Gastroesophageal sphincter (tissue), 4 donors: Measurements from ENCODE around the gene PPP2R3C. TPM values are rescaled to one million over a fixed set of nuclear protein-coding genes. Genes with fewer than 3 reads are reported as not detected.

Source experiments
- ATAC-seq: fragments of 150-250 bp; one replicate; pipeline ENCODE4 v1.9.1; 2016; ENCODE audit warnings: mild to moderate bottlenecking, moderate library complexity
- H3K27ac ChIP-seq, 4 donors: fragments of 200-600 bp; sonication (generic) in 3 of 4; 1 replicate in 3 of 4; 2 replicates in 1 of 4; pipeline ENCODE4 v1.5.1; 2016 to 2019
- H3K27me3 ChIP-seq: fragments of 200-600 bp; sonication (generic); one replicate; pipeline ENCODE4 v1.5.1; 2019
- H3K36me3 ChIP-seq, 2 donors: fragments of 200-600 bp; sonication (generic); one replicate each; pipeline ENCODE4 v1.5.1; 2019; ENCODE audit warnings: control low read depth in 1 of 2
- H3K4me1 ChIP-seq, 3 donors: fragments of 200-600 bp; sonication (generic); 1 replicate in 2 of 3; 2 replicates in 1 of 3; pipeline ENCODE4 v1.5.1; 2016 to 2019; ENCODE audit warnings: control low read depth in 2 of 3
- H3K4me3 ChIP-seq, 2 donors: fragments of 200-600 bp; sonication (generic); one replicate each; pipeline ENCODE4 v1.5.1; 2019; ENCODE audit warnings: mild to moderate bottlenecking in 1 of 2, moderate library complexity in 1 of 2
- H3K9me3 ChIP-seq, 3 donors: fragments of 200-600 bp; sonication (generic); one replicate each; pipeline ENCODE4 v1.5.1; 2017 to 2019; ENCODE audit warnings: control low read depth in 2 of 3
- CTCF ChIP-seq, 4 experiments: fragments of 200-600 bp in 2 of 4; fragments of 450-650 bp in 2 of 4; sonication (generic) in 1 of 4; IDR thresholded peaks; one replicate each; pipeline ENCODE4 v1.5.1; 2017 to 2019; ENCODE audit warnings: antibody characterized with exemption in 4 of 4, mild to moderate bottlenecking in 2 of 4, moderate library complexity in 2 of 4
- EP300 ChIP-seq: sonication (generic); formaldehyde crosslinking; IDR thresholded peaks from one replicate; pipeline ENCODE4 v1.6.1; 2017; ENCODE audit warnings: antibody characterized with exemption, mild to moderate bottlenecking
- POLR2A ChIP-seq, 2 donors: fragments of 450-650 bp; IDR thresholded peaks; one replicate each; pipeline ENCODE4 v1.6.1; 2017; ENCODE audit warnings: antibody characterized with exemption in 2 of 2, mild to moderate bottlenecking in 2 of 2, moderate library complexity in 1 of 2
- POLR2AphosphoS5 ChIP-seq: sonication (generic); formaldehyde crosslinking; IDR thresholded peaks from one replicate; pipeline ENCODE4 v1.6.1; 2017; ENCODE audit warnings: antibody characterized with exemption
- WGBS, 2 donors: methylation state at CpG; one replicate each; pipeline ENCODE4 v1.1.5; 2018; ENCODE audit warnings: low coverage in 1 of 2; 5-methylcytosine and 5-hydroxymethylcytosine counted together
- total RNA-seq, 4 donors: library from RNA; depleted of rRNA; stranded (reverse); fragments of >200 nt; gene quantifications; one replicate each; pipeline ENCODE4 v1.1.0, GENCODE V29; 2016

Gene PPP2R3C
- total RNA-seq, 4 donors from 2014 or later, result 29.3 to 44.9 (median 32.4) TPM

GRCh38 chr14:35122696-35123387 lies 1.1 kb upstream of the PPP2R3C start:
- WGBS, 2 donors, result 8 to 21% methylated on average over 6 to 9 of the region's 23 CpGs
- TF ChIP-seq POLR2AphosphoS5 (no peak), POLR2A (IDR thresholded peaks at IDR 0.05) (peak in 1 of 2 donors; percentile 5)
- H3K27ac ChIP-seq, result peak overlapping the region; percentile 91 to 96 (median 92)
- ATAC-seq, result peak; percentile 2
- peak overlapping the region; percentile 63 to 73 for H3K4me3 ChIP-seq
- H3K36me3 ChIP-seq, result peaks cover 0 to 9% of the 10 kb centered on the region in 2 donors
- no peaks in the 10 kb centered on the region for H3K9me3 ChIP-seq
- no peaks in the 10 kb centered on the region for H3K27me3 ChIP-seq
- H3K4me1 ChIP-seq, result peaks cover 0 to 63% (median 8%) of the 10 kb centered on the region in 3 donors

GRCh38 chr14:35121026-35121886 lies 534 bp downstream of the PPP2R3C start:
- peak overlapping the region; percentile 63 to 73 for H3K4me3 ChIP-seq
- peaks cover 0 to 73% (median 8%) of the 10 kb centered on the region in 3 donors for H3K4me1 ChIP-seq
- TF ChIP-seq POLR2A (IDR thresholded peaks at IDR 0.05), result no peak
- TF ChIP-seq CTCF (IDR thresholded peaks at IDR 0.05), result no peak
- TF ChIP-seq EP300, result no peak
- TF ChIP-seq POLR2AphosphoS5, result no peak
- H3K27ac ChIP-seq, result peak overlapping the region; percentile 91 to 96 (median 92)
- WGBS, 2 donors, result 14 to 26% methylated on average over 21 to 22 of the region's 34 CpGs
- H3K36me3 ChIP-seq, result peaks cover 0 to 11% of the 10 kb centered on the region in 2 donors
- ATAC-seq, result no peak
- H3K9me3 ChIP-seq, result no peaks in the 10 kb centered on the region
- H3K27me3 ChIP-seq, result no peaks in the 10 kb centered on the region

DNA sequence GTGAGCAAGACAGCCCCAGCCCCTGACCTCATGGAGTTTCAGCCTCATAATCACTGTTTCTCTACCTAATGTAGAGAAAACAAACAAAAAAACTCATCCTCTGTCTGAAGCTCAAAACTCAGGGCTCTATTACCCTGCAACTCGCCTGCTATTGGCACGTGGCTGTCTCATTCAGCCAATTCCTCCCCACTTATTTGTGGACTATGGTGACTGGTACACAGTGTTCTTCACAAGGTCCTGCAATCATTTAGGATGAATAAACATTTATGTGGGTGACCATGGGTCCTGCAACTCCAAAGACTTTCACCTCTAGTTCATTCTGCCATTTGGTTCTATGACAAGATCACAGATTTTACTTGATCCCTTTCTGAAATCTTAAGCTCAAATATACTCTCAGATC lies 4.7 kb downstream of the PPP2R3C start:
- WGBS, 2 donors, result 79 to 86% methylated on average over 2 of the region's 2 CpGs
- H3K9me3 ChIP-seq, result no peaks in the 10 kb centered on the region
- no peak for ATAC-seq
- H3K27ac ChIP-seq, result no peak overlapping the region
- H3K36me3 ChIP-seq, result peaks cover 0 to 48% of the 10 kb centered on the region in 2 donors
- no peak overlapping the region for H3K4me3 ChIP-seq
- no peaks in the 10 kb centered on the region for H3K27me3 ChIP-seq
- TF ChIP-seq POLR2A (IDR thresholded peaks at IDR 0.05) (no peak), POLR2AphosphoS5 (no peak), EP300 (no peak), CTCF (IDR thresholded peaks at IDR 0.05) (no peak)
- peaks cover 0 to 41% (median 0%) of the 10 kb centered on the region in 3 donors for H3K4me1 ChIP-seq

DNA sequence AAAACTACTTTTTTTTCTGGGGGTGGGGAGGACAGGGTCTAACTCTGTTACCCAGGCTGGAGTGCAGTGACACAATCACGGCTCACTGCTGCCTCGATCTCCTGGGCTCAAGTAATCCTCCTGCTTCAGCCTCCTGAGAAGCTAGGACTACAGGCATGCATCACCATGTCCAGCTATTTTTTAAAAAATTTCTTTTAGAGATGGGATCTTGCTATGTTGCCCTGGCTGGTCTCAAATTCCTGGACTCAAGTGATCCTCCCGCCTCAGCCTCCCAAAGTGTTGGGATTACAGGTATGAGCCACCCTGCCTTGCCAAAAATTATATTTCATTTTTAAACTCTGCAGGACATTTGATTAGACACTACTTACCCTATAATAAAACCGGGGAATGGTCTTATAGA lies 5.5 kb downstream of the PPP2R3C start:
- no peak for TF ChIP-seq CTCF (IDR thresholded peaks at IDR 0.05)
- Histone ChIP-seq H3K4me3 (no peak overlapping the region), H3K27me3 (no peaks in the 10 kb centered on the region), H3K36me3 (peaks cover 0 to 57% of the 10 kb centered on the region in 2 donors), H3K4me1 (peaks cover 0 to 41% (median 0%) of the 10 kb centered on the region in 3 donors), H3K9me3 (no peaks in the 10 kb centered on the region), H3K27ac (no peak overlapping the region)
- ATAC-seq, result no peak
- WGBS, 2 donors, result 93 to 98% methylated on average over 4 of the region's 4 CpGs

GRCh38 chr14:35114036-35114435 lies 7.8 kb downstream of the PPP2R3C start:
- Histone ChIP-seq H3K36me3 (peaks cover 5 to 70% of the 10 kb centered on the region in 2 donors), H3K4me1 (peaks cover 0 to 21% (median 0%) of the 10 kb centered on the region in 3 donors)
- WGBS, 2 donors, result 43 to 59% methylated on average over 2 of the region's 2 CpGs

More at GRCh38 chr14:35114036-35114435, 7.8 kb downstream of the PPP2R3C start:
- ATAC-seq, result no peak
- H3K27me3 ChIP-seq, result no peaks in the 10 kb centered on the region
- no peak overlapping the region for H3K27ac ChIP-seq
- no peak overlapping the region for H3K4me3 ChIP-seq
- H3K9me3 ChIP-seq, result no peaks in the 10 kb centered on the region
- TF ChIP-seq POLR2AphosphoS5 (no peak), POLR2A (IDR thresholded peaks at IDR 0.05) (no peak), EP300 (no peak), CTCF (IDR thresholded peaks at IDR 0.05) (no peak)
